K562 (cell line): ENCODE data around the gene DIAPH1. TPM values are rescaled to one million over a fixed set of nuclear protein-coding genes. Genes with fewer than 3 reads are reported as not detected.

Experiments
- ATAC-seq: fragments of 200-7000 bp; cut with Tn5 transposase; 3 replicates; pipeline ENCODE4 v1.9.1; 2020; ENCODE audit warnings: moderate library complexity
- BruUV-seq: library from RNA; stranded (reverse); fragments of 400-500 nt; replicated peaks from 2 replicates; lab custom pipeline; 2021; lab: Mats Ljungman, UMichigan
- CTCF ChIA-PET: fragments of 300-600 bp; formaldehyde crosslinking; extraction: SDS; loops from one replicate; lab custom pipeline; 2021; ENCODE audit warnings: low intra/inter-chr PET ratio; lab: Yijun Ruan, JAX
- POLR2A ChIA-PET: fragments of 300-600, 350-650 bp; sonication (Branson Sonifier 250); formaldehyde crosslinking; extraction: SDS; loops from one replicate; lab custom pipeline; 2021; ENCODE audit warnings: antibody characterized with exemption, inconsistent platforms; lab: Yijun Ruan, JAX
- DNase-seq, 4 experiments: peaks; one replicate each; pipeline versions ENCODE4 v3.0.0 to v3.0.0-alpha.2; 2011 to 2018; ENCODE audit warnings: low spot score in 3 of 4, mixed read lengths in 3 of 4; ENCODE audit errors: extremely low read depth in 1 of 4
- FAIRE-seq: peaks from 2 replicates; lab custom pipeline; 2011; peaks lifted over from hg19 to GRCh38; lab: Jason Lieb, UNC
- H2AFZ ChIP-seq: 2 replicates; pipeline ENCODE4 v1.6.0; 2011; ENCODE audit warnings: low read depth, low read length, control low read depth, inconsistent platforms
- H3K27ac ChIP-seq: fragments of 200-600 bp; 3 replicates; pipeline ENCODE4 v1.8.0; 2011; ENCODE audit warnings: low read depth, mild to moderate bottlenecking, control low read depth, inconsistent platforms, low read length, moderate library complexity, mixed read lengths; ENCODE audit errors: extremely low read depth
- H3K27me3 ChIP-seq, 2 experiments: fragments of 300-600 bp in 1 of 2; 2 replicates in 1 of 2; 3 replicates in 1 of 2; pipeline versions ENCODE4 v1.6.0 to v1.8.0; 2011; ENCODE audit warnings: inconsistent platforms in 2 of 2, low read length in 2 of 2, mild to moderate bottlenecking in 1 of 2, mixed read lengths in 1 of 2, moderate library complexity in 1 of 2; ENCODE audit not compliant: control insufficient read depth in 2 of 2, insufficient read depth in 2 of 2
- H3K36me3 ChIP-seq: fragments of 300-600 bp; 3 replicates; pipeline ENCODE4 v1.8.0; 2011; ENCODE audit warnings: mild to moderate bottlenecking, low read length, inconsistent platforms; ENCODE audit not compliant: control insufficient read depth, insufficient read depth
- H3K4me1 ChIP-seq, 2 experiments: fragments of 200-600 bp in 1 of 2; replicated peaks in 1 of 2; 2 replicates in 1 of 2; 3 replicates in 1 of 2; pipeline versions ENCODE4 v1.5.1 to v1.8.0; 2011; ENCODE audit warnings: inconsistent platforms in 2 of 2, low read length in 2 of 2, mild to moderate bottlenecking in 1 of 2, mixed read lengths in 1 of 2, moderate library complexity in 1 of 2; ENCODE audit not compliant: control insufficient read depth in 2 of 2, insufficient read depth in 2 of 2
- H3K4me2 ChIP-seq: 2 replicates; pipeline ENCODE4 v1.6.1; 2011; ENCODE audit warnings: low read length, control low read depth, inconsistent platforms, mixed read lengths; ENCODE audit not compliant: insufficient read depth
- H3K4me3 ChIP-seq: fragments of 200-600 bp; sonication (generic), shearing (Covaris generic); 2 replicates; pipeline ENCODE4 v1.5.1; 2016; ENCODE audit warnings: control low read depth, inconsistent platforms
- H3K79me2 ChIP-seq: fragments of 200-600 bp; 3 replicates; pipeline ENCODE4 v1.8.0; 2011; ENCODE audit warnings: low read length, inconsistent platforms; ENCODE audit not compliant: control insufficient read depth, insufficient read depth
- H3K9ac ChIP-seq, 2 experiments: 2 replicates each; pipeline versions ENCODE4 v1.6.0 to v1.6.1; 2011; ENCODE audit warnings: low read depth in 2 of 2, low read length in 2 of 2, control low read depth in 1 of 2, inconsistent platforms in 1 of 2, mild to moderate bottlenecking in 1 of 2, mixed read lengths in 1 of 2; ENCODE audit not compliant: insufficient read depth in 1 of 2
- H3K9me1 ChIP-seq: one replicate; pipeline ENCODE4 v1.6.0; 2011; ENCODE audit warnings: inconsistent platforms, mild to moderate bottlenecking, low read length, moderate library complexity; ENCODE audit not compliant: control insufficient read depth, insufficient read depth
- H3K9me3 ChIP-seq: replicated peaks from 2 replicates; pipeline ENCODE4 v1.5.1; 2011; ENCODE audit warnings: low read depth, low read length, inconsistent platforms; ENCODE audit not compliant: control insufficient read depth, insufficient read depth
- H4K20me1 ChIP-seq: replicated peaks from 2 replicates; pipeline ENCODE4 v1.6.1; 2011; ENCODE audit warnings: low read length, inconsistent platforms, mixed read lengths; ENCODE audit not compliant: control insufficient read depth, insufficient read depth
- POU5F1 ChIP-seq: fragments of 150-350 bp; IDR thresholded peaks from 2 replicates; pipeline ENCODE4 v1.6.1; 2014; ENCODE audit warnings: borderline replicate concordance, low read length, low read depth, mild to moderate bottlenecking; ENCODE audit not compliant: partially characterized antibody
- RBFOX2 ChIP-seq: fragments of 200-400 bp; formaldehyde crosslinking; IDR thresholded peaks from 2 replicates; pipeline ENCODE4 v1.6.1; 2017; ENCODE audit warnings: low read depth, mild to moderate bottlenecking, low read length, moderate library complexity
- SIX5 ChIP-seq, 2 experiments: IDR thresholded peaks; 2 replicates each; pipeline ENCODE4 v1.6.1; 2011; ENCODE audit warnings: low read length in 2 of 2, borderline replicate concordance in 1 of 2, low read depth in 1 of 2, mild to moderate bottlenecking in 1 of 2, moderate library complexity in 1 of 2; ENCODE audit not compliant: insufficient read depth in 1 of 2
- TEAD1 ChIP-seq, 2 experiments: fragments of 450-650 bp in 1 of 2; sonication (generic) in 1 of 2; formaldehyde crosslinking; IDR thresholded peaks; 2 replicates each; pipeline versions ENCODE4 v1.4.0 to v1.8.0; 2020 to 2022; ENCODE audit warnings: mild to moderate bottlenecking in 2 of 2, missing genetic modification reagents in 1 of 2
- ZFP30 ChIP-seq: fragments of 250-450 bp; sonication (Bioruptor Pico); IDR thresholded peaks from 2 replicates; pipeline ENCODE4 v1.8.0; 2022; ENCODE audit warnings: moderate library complexity, mild to moderate bottlenecking, inconsistent platforms, borderline replicate concordance
- WGBS: fragments of 100-300 bp; shearing (Covaris generic); methylation state at CpG from one replicate; pipeline ENCODE4 v1.1.6; 2016; ENCODE audit warnings: low coverage, mixed read lengths; ENCODE audit not compliant: insufficient coverage; ENCODE audit errors: missing lambda C conversion rate; 5-methylcytosine and 5-hydroxymethylcytosine counted together
- in situ Hi-C: fragments of 300-500 bp; cut with MboI; formaldehyde crosslinking; loops from 4 replicates; pipeline ENCODE4 v1.15.0; 2018; ENCODE audit warnings: inconsistent platforms, mixed read lengths
- intact Hi-C: fragments of 100-400 bp; cut with micrococcal nuclease; formaldehyde crosslinking; loops from 2 replicates; pipeline ENCODE4 v1.14.2; 2022
- polyA plus RNA-seq, 8 experiments: library from polyadenylated mRNA; depleted of rRNA in 4 of 8; stranded (reverse) in 5 of 8; unstranded in 3 of 8; fragments of >200 nt; fragmentation: Nextera tagmentation in 2 of 8; fragmentation: Illumina TruSeq in 1 of 8; extraction: Ambion mirVana in 2 of 8; extraction: Trizol in 1 of 8; gene quantifications; 2 replicates each; pipeline versions ENCODE4 v1.2.1 to v1.2.3, GENCODE V29; 2011 to 2014; ENCODE audit warnings: inconsistent platforms in 1 of 8, missing spikeins in 1 of 8
- total RNA-seq, 7 experiments: library from RNA; depleted of rRNA in 6 of 7; stranded (reverse); fragments of >200 nt in 6 of 7; fragmentation: Illumina TruSeq in 2 of 7; extraction: Trizol in 2 of 7; gene quantifications; 2 replicates each; pipeline versions ENCODE4 v1.2.1 to v1.2.3, GENCODE V29; 2011 to 2021; ENCODE audit warnings: low replicate concordance in 1 of 7

Gene DIAPH1
- total and polyA plus RNA-seq, 9 of the 15 experiments (the other 6 are each of a cell fraction or from before 2014, with no cell fraction given), result 60.8 to 328 (median 97.8) TPM

- Histone ChIP-seq H3K9me3 (no peaks in the 10 kb centered on the region), H3K27ac (no peak overlapping the region), H3K9ac (peak overlapping the region in 1 of 2 experiments; percentile 62; a peak in 2 of 4 replicates), H3K79me2 (peaks cover 3% of the 10 kb centered on the region; the same call in 1 of the 3 replicates), H4K20me1 (no peaks in the 10 kb centered on the region), H2AFZ (no peak overlapping the region), H3K36me3 (peaks cover 25% of the 10 kb centered on the region; the same call in 2 of the 3 replicates), H3K4me3 (no peak overlapping the region), H3K27me3 (no peaks in the 10 kb centered on the region), H3K4me2 (no peak overlapping the region), H3K9me1 (peaks cover 4% of the 10 kb centered on the region), H3K4me1 (peaks cover 9 to 30% of the 10 kb centered on the region in 2 experiments)
- POLR2A ChIA-PET, result interaction anchor here (0.5 kb wide), 1 partner anchor 9 kb away, joined by 4 read pairs; no protein-coding TSS in a partner anchor
- no peak for ATAC-seq
- peak; percentile 43 for TF ChIP-seq RBFOX2
- no peak for TF ChIP-seq SIX5 (IDR thresholded peaks at IDR 0.05; ENCODE audit: borderline replicate concordance in 1 of 2, insufficient read depth in 1 of 2, low read depth in 1 of 2, low read length in 2 of 2)
- TF ChIP-seq TEAD1 (CRISPR knock-in tag; IDR thresholded peaks at IDR 0.05), result no peak
- TF ChIP-seq ZFP30 (CRISPR knock-in tag), result no peak
- no peak for TF ChIP-seq POU5F1
- no peak for FAIRE-seq
- no peak for DNase-seq
- in situ Hi-C loops (no loop called here), intact Hi-C loops (no loop called here)
- CTCF ChIA-PET, result no interaction called here
- WGBS, result 89% methylated on average over 14 of the region's 17 CpGs
- no TSS peak for BruUV-seq
Measured at GRCh38 chr5:141649056-141649688, 30.4 kb upstream of the DIAPH1 start.
